ENCODE data around the gene PURA. TPM values are rescaled to one million over a fixed set of nuclear protein-coding genes. Genes with fewer than 3 reads are reported as not detected.

PURA gene
- total RNA-seq, 1 donor from 2014 or later = 11.4 TPM

GRCh38 chr5:140104100-140104499 is 9.8 kb upstream of the PURA start:
- Mint-ChIP-seq H3K36me3 (ENCODE audit: unreplicated experiment) (no peaks in the 10 kb centered on the region), H3K9me3 (ENCODE audit: unreplicated experiment) (no peaks in the 10 kb centered on the region), H3K27me3 (ENCODE audit: unreplicated experiment) (peaks cover 74% of the 10 kb centered on the region), H3K4me3 (ENCODE audit: unreplicated experiment) (no peak overlapping the region), H3K27ac (ENCODE audit: unreplicated experiment) (no peak overlapping the region), H3K4me1 (ENCODE audit: unreplicated experiment) (peaks cover 20% of the 10 kb centered on the region)
- DNase-seq (ENCODE audit: extremely low spot score, unreplicated experiment) = no peak
- TF ChIP-seq CTCF (IDR thresholded peaks at IDR 0.05) = no peak

GRCh38 chr5:140106101-140106500 is 7.8 kb upstream of the PURA start:
- no peak for DNase-seq (ENCODE audit: extremely low spot score, unreplicated experiment)
- peaks cover 78% of the 10 kb centered on the region for H3K27me3 Mint-ChIP-seq (ENCODE audit: unreplicated experiment)
- peak overlapping the region; percentile 91 for H3K4me3 Mint-ChIP-seq (ENCODE audit: unreplicated experiment)
- H3K4me1 Mint-ChIP-seq (ENCODE audit: unreplicated experiment) = peaks cover 25% of the 10 kb centered on the region
- H3K9me3 Mint-ChIP-seq (ENCODE audit: unreplicated experiment) = no peaks in the 10 kb centered on the region
- H3K36me3 Mint-ChIP-seq (ENCODE audit: unreplicated experiment) = no peaks in the 10 kb centered on the region
- no peak overlapping the region for H3K27ac Mint-ChIP-seq (ENCODE audit: unreplicated experiment)
- peak; percentile 7 for TF ChIP-seq CTCF (IDR thresholded peaks at IDR 0.05)

- DNase-seq (ENCODE audit: extremely low spot score, unreplicated experiment) = no peak
- Mint-ChIP-seq H3K9me3 (ENCODE audit: unreplicated experiment) (no peaks in the 10 kb centered on the region), H3K4me3 (ENCODE audit: unreplicated experiment) (peak overlapping the region; percentile 91), H3K27me3 (ENCODE audit: unreplicated experiment) (peaks cover 81% of the 10 kb centered on the region), H3K4me1 (ENCODE audit: unreplicated experiment) (peaks cover 25% of the 10 kb centered on the region), H3K27ac (ENCODE audit: unreplicated experiment) (peak overlapping the region; percentile 94), H3K36me3 (ENCODE audit: unreplicated experiment) (no peaks in the 10 kb centered on the region)
- no peak for TF ChIP-seq CTCF (IDR thresholded peaks at IDR 0.05)
These were observed 7.1 kb upstream of the PURA start for GRCh38 chr5:140106805-140107311.

GRCh38 chr5:140107312-140108092 is 6.4 kb upstream of the PURA start:
- peaks cover 84% of the 10 kb centered on the region for H3K27me3 Mint-ChIP-seq (ENCODE audit: unreplicated experiment)
- no peaks in the 10 kb centered on the region for H3K9me3 Mint-ChIP-seq (ENCODE audit: unreplicated experiment)
- peak overlapping the region; percentile 91 for H3K4me3 Mint-ChIP-seq (ENCODE audit: unreplicated experiment)
- H3K4me1 Mint-ChIP-seq (ENCODE audit: unreplicated experiment) = peaks cover 26% of the 10 kb centered on the region
- no peaks in the 10 kb centered on the region for H3K36me3 Mint-ChIP-seq (ENCODE audit: unreplicated experiment)
- peak; percentile 30 for TF ChIP-seq CTCF (IDR thresholded peaks at IDR 0.05)
- peak; percentile 96 for DNase-seq (ENCODE audit: extremely low spot score, unreplicated experiment)
- peak overlapping the region; percentile 94 for H3K27ac Mint-ChIP-seq (ENCODE audit: unreplicated experiment)
